NCI-H774 (cell line): ENCODE results near the gene FOXO1.

Experiments used
- DNase-seq: peaks from one replicate; lab custom pipeline; 2025; lab: John Stamatoyannopoulos, UW

The FOXO1 gene

GRCh38 chr13:40576369-40576768 is 90.1 kb downstream of the FOXO1 start:
- DNase-seq = no peak

GRCh38 chr13:40572961-40573360 is 93.5 kb downstream of the FOXO1 start:
- no peak for DNase-seq

GRCh38 chr13:40571338-40571963 is 95.0 kb downstream of the FOXO1 start:
- no peak for DNase-seq

- no peak for DNase-seq
Observed at GRCh38 chr13:40570930-40571329, 95.5 kb downstream of the FOXO1 start.

GRCh38 chr13:40569024-40569350 is 97.5 kb downstream of the FOXO1 start:
- no peak for DNase-seq

- DNase-seq = no peak
Observed at GRCh38 chr13:40568246-40569023, 98.0 kb downstream of the FOXO1 start.

- DNase-seq = no peak
Observed at GRCh38 chr13:40566811-40567210, 99.6 kb downstream of the FOXO1 start.

- DNase-seq = no peak
Observed at GRCh38 chr13:40565282-40566148, 100.9 kb downstream of the FOXO1 start.

- no peak for DNase-seq
Observed at GRCh38 chr13:40564342-40565001, 102.0 kb downstream of the FOXO1 start.

- no peak for DNase-seq
Observed at GRCh38 chr13:40563350-40564125, 102.9 kb downstream of the FOXO1 start.

- no peak for DNase-seq
Observed at GRCh38 chr13:40562975-40563349, 103.5 kb downstream of the FOXO1 start.

- no peak for DNase-seq
Observed at GRCh38 chr13:40559915-40560314, 106.5 kb downstream of the FOXO1 start.

- DNase-seq = no peak
Observed at GRCh38 chr13:40558656-40559055, 107.8 kb downstream of the FOXO1 start.

GRCh38 chr13:40556453-40556852 is 110.0 kb downstream of the FOXO1 start:
- DNase-seq = no peak

GRCh38 chr13:40553356-40553755 is 113.1 kb downstream of the FOXO1 start:
- no peak for DNase-seq

- no peak for DNase-seq
Observed at GRCh38 chr13:40552895-40553294, 113.5 kb downstream of the FOXO1 start.

- DNase-seq = no peak
Observed at GRCh38 chr13:40550130-40550529, 116.3 kb downstream of the FOXO1 start.

- no peak for DNase-seq
Observed at GRCh38 chr13:40549500-40550094, 116.8 kb downstream of the FOXO1 start.

- DNase-seq = no peak
Observed at GRCh38 chr13:40547591-40548315, 118.7 kb downstream of the FOXO1 start.

GRCh38 chr13:40546047-40546446 is 120.4 kb downstream of the FOXO1 start:
- DNase-seq = no peak
